A549 (cell line): ENCODE results near the gene STRADA. TPM values are rescaled to one million over a fixed set of nuclear protein-coding genes. Genes with fewer than 3 reads are reported as not detected.

ENCODE experiments used
- ATAC-seq, 2 experiments: fragments of 200-7000 bp in 1 of 2; fragments of >200 bp in 1 of 2; cut with Nextera tagmentation in 1 of 2; cut with Tn5 transposase in 1 of 2; 3 replicates each; pipeline versions ENCODE4 v1.8.0 to v1.9.1; 2018 to 2020; ENCODE audit warnings: mild to moderate bottlenecking in 1 of 2, moderate library complexity in 1 of 2
- CTCF ChIA-PET: fragments of 300-600 bp; sonication (Branson Sonifier 250); formaldehyde crosslinking; extraction: SDS; loops from one replicate; lab custom pipeline; 2021; ENCODE audit warnings: antibody characterized with exemption, inconsistent platforms; lab: Yijun Ruan, JAX
- POLR2A ChIA-PET: fragments of 350-600 bp; formaldehyde crosslinking; extraction: SDS; loops from one replicate; lab custom pipeline; 2021; ENCODE audit warnings: antibody characterized with exemption, inconsistent platforms; lab: Yijun Ruan, JAX
- DNase-seq, 2 experiments: peaks; one replicate each; pipeline versions ENCODE4 v3.0.0 to v3.0.0-alpha.2; 2011 to 2016; ENCODE audit warnings: low read depth in 1 of 2, low spot score in 1 of 2
- FAIRE-seq: peaks from 2 replicates; lab custom pipeline; 2011; peaks lifted over from hg19 to GRCh38; lab: Jason Lieb, UNC
- H3K27ac ChIP-seq, 2 experiments: fragments of >200 bp; sonication (Bioruptor Twin); formaldehyde crosslinking; 3 replicates each; pipeline ENCODE4 v1.5.1; 2016 to 2017
- H3K4me1 ChIP-seq: fragments of >200 bp; sonication (Bioruptor Twin); formaldehyde crosslinking; 3 replicates; pipeline ENCODE4 v1.6.1; 2016
- H3K4me2 ChIP-seq: fragments of >200 bp; sonication (Bioruptor Twin); formaldehyde crosslinking; 3 replicates; pipeline ENCODE4 v1.6.1; 2016
- H3K4me3 ChIP-seq: fragments of >200 bp; sonication (Bioruptor Twin); formaldehyde crosslinking; 3 replicates; pipeline ENCODE4 v1.5.1; 2016
- H3K9me3 ChIP-seq: fragments of >200 bp; sonication (Bioruptor Twin); formaldehyde crosslinking; 3 replicates; pipeline ENCODE4 v1.6.1; 2016
- CEBPB ChIP-seq, 2 experiments: fragments of >200 bp in 1 of 2; sonication (Bioruptor Twin) in 1 of 2; formaldehyde crosslinking in 1 of 2; IDR thresholded peaks; 2 replicates each; pipeline ENCODE4 v1.6.1; 2012 to 2016
- CHD4 ChIP-seq: fragments of 200-600 bp; sonication (generic); IDR thresholded peaks from 2 replicates; pipeline ENCODE4 v1.6.1; 2016; ENCODE audit warnings: antibody characterized with exemption, mild to moderate bottlenecking, borderline replicate concordance
- EHMT2 ChIP-seq: fragments of 200-600 bp; sonication (generic); IDR thresholded peaks from 2 replicates; pipeline ENCODE4 v1.6.1; 2016; ENCODE audit warnings: antibody characterized with exemption, low read depth, mild to moderate bottlenecking, moderate library complexity
- EP300 ChIP-seq, 2 experiments: fragments of >200 bp; sonication (Bioruptor Twin); formaldehyde crosslinking; IDR thresholded peaks; 2 replicates in 1 of 2; 3 replicates in 1 of 2; pipeline ENCODE4 v1.6.1; 2016 to 2017
- FOSB ChIP-seq: fragments of 250-450 bp; sonication (Bioruptor Pico); IDR thresholded peaks from 2 replicates; pipeline ENCODE4 v1.5.0; 2020; ENCODE audit warnings: mild to moderate bottlenecking, moderate library complexity
- FOSL2 ChIP-seq, 2 experiments: fragments of 450-650 bp in 1 of 2; fragments of >200 bp in 1 of 2; sonication (Bioruptor Twin) in 1 of 2; formaldehyde crosslinking; IDR thresholded peaks; 2 replicates each; pipeline versions ENCODE4 v1.5.0 to v1.6.1; 2016 to 2020; ENCODE audit warnings: mild to moderate bottlenecking in 1 of 2, moderate library complexity in 1 of 2
- GATA3 ChIP-seq: IDR thresholded peaks from 2 replicates; pipeline ENCODE4 v1.6.1; 2012; ENCODE audit warnings: borderline replicate concordance
- HOXB5 ChIP-seq: fragments of 250-450 bp; sonication (Bioruptor Pico); IDR thresholded peaks from 2 replicates; pipeline ENCODE4 v1.5.0; 2020; ENCODE audit warnings: mild to moderate bottlenecking, moderate library complexity
- JUN ChIP-seq, 2 experiments: fragments of >200 bp; sonication (Bioruptor Twin); formaldehyde crosslinking; IDR thresholded peaks; 2 replicates in 1 of 2; 3 replicates in 1 of 2; pipeline ENCODE4 v1.6.1; 2016 to 2017
- KDM1A ChIP-seq: fragments of 200-600 bp; sonication (generic); IDR thresholded peaks from 2 replicates; pipeline ENCODE4 v1.6.1; 2016; ENCODE audit warnings: low read depth, mild to moderate bottlenecking
- KDM5A ChIP-seq: fragments of 200-600 bp; sonication (generic); IDR thresholded peaks from 2 replicates; pipeline ENCODE4 v1.6.1; 2016; ENCODE audit warnings: antibody characterized with exemption, mild to moderate bottlenecking
- MAFK ChIP-seq: fragments of 450-650 bp; IDR thresholded peaks from 2 replicates; pipeline ENCODE4 v1.6.1; 2014; ENCODE audit not compliant: partially characterized antibody
- NR3C1 ChIP-seq: fragments of >200 bp; sonication (Bioruptor Twin); formaldehyde crosslinking; IDR thresholded peaks from 3 replicates; pipeline ENCODE4 v1.6.1; 2017
- PHF8 ChIP-seq: fragments of 200-600 bp; sonication (generic); IDR thresholded peaks from 2 replicates; pipeline ENCODE4 v1.6.1; 2016; ENCODE audit warnings: low read depth, mild to moderate bottlenecking, antibody characterized with exemption, moderate library complexity, borderline replicate concordance
- POLR2A ChIP-seq: IDR thresholded peaks from 2 replicates; pipeline ENCODE4 v1.6.1; 2012; ENCODE audit warnings: mild to moderate bottlenecking, low read length
- RAD21 ChIP-seq, 2 experiments: fragments of >200 bp in 1 of 2; sonication (Bioruptor Twin) in 1 of 2; formaldehyde crosslinking in 1 of 2; IDR thresholded peaks in 1 of 2; conservative IDR thresholded peaks in 1 of 2; 2 replicates in 1 of 2; 3 replicates in 1 of 2; pipeline ENCODE4 v1.6.1; 2012 to 2018; ENCODE audit warnings: inconsistent platforms in 1 of 2
- RCOR1 ChIP-seq: fragments of 150-350 bp; IDR thresholded peaks from 2 replicates; pipeline ENCODE4 v1.6.1; 2014; ENCODE audit warnings: antibody characterized with exemption, low read length, low read depth
- SMC3 ChIP-seq: fragments of >200 bp; sonication (Bioruptor Twin); formaldehyde crosslinking; IDR thresholded peaks from 3 replicates; pipeline ENCODE4 v1.6.1; 2018; ENCODE audit warnings: inconsistent platforms
- ZFP36 ChIP-seq: fragments of 450-650 bp; IDR thresholded peaks from 2 replicates; pipeline ENCODE4 v1.6.1; 2014; ENCODE audit warnings: borderline replicate concordance; ENCODE audit not compliant: partially characterized antibody
- ZNF302 ChIP-seq: fragments of 250-450 bp; sonication (Bioruptor Pico); IDR thresholded peaks from 2 replicates; pipeline ENCODE4 v1.9.0; 2021; ENCODE audit warnings: inconsistent platforms, mild to moderate bottlenecking, moderate library complexity
- ZSCAN20 ChIP-seq: fragments of 250-450 bp; sonication (Bioruptor Pico); IDR thresholded peaks from 2 replicates; pipeline ENCODE4 v1.8.0; 2022; ENCODE audit warnings: mild to moderate bottlenecking, moderate library complexity
- WGBS: methylation state at CpG from one replicate; pipeline ENCODE4 v1.1.6; 2017; ENCODE audit errors: missing lambda C conversion rate; 5-methylcytosine and 5-hydroxymethylcytosine counted together
- polyA plus RNA-seq, 4 experiments: library from polyadenylated mRNA; depleted of rRNA in 3 of 4; stranded (reverse); fragments of >200 nt; fragmentation: RNase III in 1 of 4; extraction: RNeasy Plus Mini Kit Qiagen cat#74134 plus additional on column Dnase treatment in 1 of 4; gene quantifications; 2 replicates in 3 of 4; 3 replicates in 1 of 4; pipeline ENCODE4 v1.2.3, GENCODE V29; 2011 to 2017
- TF ChIP-seq, protein P1 (sequence below): fragments of >200 bp; sonication (Bioruptor Twin); formaldehyde crosslinking; IDR thresholded peaks from 2 replicates; pipeline ENCODE4 v1.6.1; 2016
- TF ChIP-seq, protein P2 (sequence below): fragments of 200-600 bp; sonication (generic); IDR thresholded peaks from 2 replicates; pipeline ENCODE4 v1.6.1; 2016; ENCODE audit warnings: antibody characterized with exemption, mild to moderate bottlenecking, moderate library complexity
- TF ChIP-seq, protein P3 (sequence below): fragments of 250-450 bp; sonication (Bioruptor Pico); IDR thresholded peaks from 2 replicates; pipeline ENCODE4 v1.5.0; 2020; ENCODE audit warnings: low read depth, mild to moderate bottlenecking, moderate library complexity
- TF ChIP-seq, protein P4 (sequence below): fragments of 150-350 bp; IDR thresholded peaks from 2 replicates; pipeline ENCODE4 v1.6.1; 2014; ENCODE audit warnings: low read depth, mild to moderate bottlenecking, low read length
- TF ChIP-seq, protein P5 (sequence below): fragments of 450-650 bp; IDR thresholded peaks from 2 replicates; pipeline ENCODE4 v1.6.1; 2014; ENCODE audit warnings: antibody characterized with exemption
- TF ChIP-seq, protein P6 (sequence below): fragments of >200 bp; sonication (Bioruptor Twin); formaldehyde crosslinking; IDR thresholded peaks from 3 replicates; pipeline ENCODE4 v1.6.1; 2016

Gene STRADA
- polyA plus RNA-seq, 2 of the 4 experiments (the other 2 are of a cell fraction): 30.3 to 33.0 TPM

DNA sequence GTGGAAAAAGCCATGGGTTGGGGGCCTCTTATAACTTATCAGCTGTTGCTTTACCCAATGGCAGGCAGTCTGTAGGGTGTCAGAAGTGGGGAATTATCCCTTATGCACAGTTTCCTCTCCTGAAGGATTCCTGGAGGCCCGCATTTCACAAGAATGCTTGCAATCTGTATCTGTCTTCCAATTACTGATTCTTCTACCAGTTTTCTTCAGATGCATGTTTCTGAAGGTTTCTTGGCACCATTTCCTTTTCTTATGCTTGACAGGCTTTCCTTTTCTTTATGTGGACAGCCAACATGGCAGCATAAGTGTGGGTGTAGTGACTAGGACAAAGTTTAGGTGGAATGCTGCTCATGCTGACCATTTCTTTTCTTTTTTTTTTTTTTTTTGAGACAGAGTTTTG, 83.2 kb downstream of the STRADA start (continued):
- no peak for TF ChIP-seq RCOR1
- no peak for TF ChIP-seq EHMT2
- TF ChIP-seq MAFK: no peak
- TF ChIP-seq HOXB5 (CRISPR knock-in tag): no peak
- no peak for TF ChIP-seq ZNF302 (CRISPR knock-in tag)
- TF ChIP-seq POLR2A: no peak

DNA sequence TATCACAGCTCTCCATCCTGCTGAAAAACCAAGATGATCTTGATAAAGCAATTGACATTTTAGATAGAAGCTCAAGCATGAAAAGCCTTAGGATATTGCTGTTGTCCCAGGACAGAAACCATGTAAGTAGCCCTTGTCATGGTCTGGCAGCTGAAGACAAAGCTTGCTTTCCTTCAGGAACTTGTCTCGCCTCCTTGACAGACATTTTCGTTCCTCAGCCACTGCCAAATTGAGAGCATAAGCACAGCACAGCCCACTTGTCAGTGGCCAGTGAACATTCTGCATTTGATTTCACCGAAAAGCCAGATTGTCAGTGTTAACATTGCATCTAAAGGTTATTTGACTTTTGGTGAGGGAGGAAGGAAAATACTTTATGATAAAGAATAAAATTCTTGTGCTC, 83.8 kb downstream of the STRADA start:
- Histone ChIP-seq H3K4me2 (no peak overlapping the region), H3K9me3 (no peaks in the 10 kb centered on the region), H3K27ac (no peak overlapping the region), H3K4me1 (no peaks in the 10 kb centered on the region), H3K4me3 (no peak overlapping the region)
- no peak for TF ChIP-seq EP300 (IDR thresholded peaks at IDR 0.05)
- no peak for TF ChIP-seq EHMT2
- TF ChIP-seq, protein P1, sequence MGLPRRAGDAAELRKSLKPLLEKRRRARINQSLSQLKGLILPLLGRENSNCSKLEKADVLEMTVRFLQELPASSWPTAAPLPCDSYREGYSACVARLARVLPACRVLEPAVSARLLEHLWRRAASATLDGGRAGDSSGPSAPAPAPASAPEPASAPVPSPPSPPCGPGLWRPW: no peak
- no peak for TF ChIP-seq JUN (IDR thresholded peaks at IDR 0.05)
- no peak for TF ChIP-seq SMC3
- no peak for TF ChIP-seq FOSB (CRISPR knock-in tag)
- TF ChIP-seq FOSL2 (IDR thresholded peaks at IDR 0.05): no peak
- no peak for TF ChIP-seq FOSL2 (CRISPR knock-in tag; IDR thresholded peaks at IDR 0.05)
- TF ChIP-seq, protein P2, sequence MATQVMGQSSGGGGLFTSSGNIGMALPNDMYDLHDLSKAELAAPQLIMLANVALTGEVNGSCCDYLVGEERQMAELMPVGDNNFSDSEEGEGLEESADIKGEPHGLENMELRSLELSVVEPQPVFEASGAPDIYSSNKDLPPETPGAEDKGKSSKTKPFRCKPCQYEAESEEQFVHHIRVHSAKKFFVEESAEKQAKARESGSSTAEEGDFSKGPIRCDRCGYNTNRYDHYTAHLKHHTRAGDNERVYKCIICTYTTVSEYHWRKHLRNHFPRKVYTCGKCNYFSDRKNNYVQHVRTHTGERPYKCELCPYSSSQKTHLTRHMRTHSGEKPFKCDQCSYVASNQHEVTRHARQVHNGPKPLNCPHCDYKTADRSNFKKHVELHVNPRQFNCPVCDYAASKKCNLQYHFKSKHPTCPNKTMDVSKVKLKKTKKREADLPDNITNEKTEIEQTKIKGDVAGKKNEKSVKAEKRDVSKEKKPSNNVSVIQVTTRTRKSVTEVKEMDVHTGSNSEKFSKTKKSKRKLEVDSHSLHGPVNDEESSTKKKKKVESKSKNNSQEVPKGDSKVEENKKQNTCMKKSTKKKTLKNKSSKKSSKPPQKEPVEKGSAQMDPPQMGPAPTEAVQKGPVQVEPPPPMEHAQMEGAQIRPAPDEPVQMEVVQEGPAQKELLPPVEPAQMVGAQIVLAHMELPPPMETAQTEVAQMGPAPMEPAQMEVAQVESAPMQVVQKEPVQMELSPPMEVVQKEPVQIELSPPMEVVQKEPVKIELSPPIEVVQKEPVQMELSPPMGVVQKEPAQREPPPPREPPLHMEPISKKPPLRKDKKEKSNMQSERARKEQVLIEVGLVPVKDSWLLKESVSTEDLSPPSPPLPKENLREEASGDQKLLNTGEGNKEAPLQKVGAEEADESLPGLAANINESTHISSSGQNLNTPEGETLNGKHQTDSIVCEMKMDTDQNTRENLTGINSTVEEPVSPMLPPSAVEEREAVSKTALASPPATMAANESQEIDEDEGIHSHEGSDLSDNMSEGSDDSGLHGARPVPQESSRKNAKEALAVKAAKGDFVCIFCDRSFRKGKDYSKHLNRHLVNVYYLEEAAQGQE: no peak
- TF ChIP-seq KDM1A: no peak
- TF ChIP-seq NR3C1: no peak
- TF ChIP-seq RCOR1: no peak
- no peak for TF ChIP-seq HOXB5 (CRISPR knock-in tag)
- TF ChIP-seq, protein P3, sequence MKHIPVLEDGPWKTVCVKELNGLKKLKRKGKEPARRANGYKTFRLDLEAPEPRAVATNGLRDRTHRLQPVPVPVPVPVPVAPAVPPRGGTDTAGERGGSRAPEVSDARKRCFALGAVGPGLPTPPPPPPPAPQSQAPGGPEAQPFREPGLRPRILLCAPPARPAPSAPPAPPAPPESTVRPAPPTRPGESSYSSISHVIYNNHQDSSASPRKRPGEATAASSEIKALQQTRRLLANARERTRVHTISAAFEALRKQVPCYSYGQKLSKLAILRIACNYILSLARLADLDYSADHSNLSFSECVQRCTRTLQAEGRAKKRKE (CRISPR knock-in tag): no peak
- TF ChIP-seq, protein P4, sequence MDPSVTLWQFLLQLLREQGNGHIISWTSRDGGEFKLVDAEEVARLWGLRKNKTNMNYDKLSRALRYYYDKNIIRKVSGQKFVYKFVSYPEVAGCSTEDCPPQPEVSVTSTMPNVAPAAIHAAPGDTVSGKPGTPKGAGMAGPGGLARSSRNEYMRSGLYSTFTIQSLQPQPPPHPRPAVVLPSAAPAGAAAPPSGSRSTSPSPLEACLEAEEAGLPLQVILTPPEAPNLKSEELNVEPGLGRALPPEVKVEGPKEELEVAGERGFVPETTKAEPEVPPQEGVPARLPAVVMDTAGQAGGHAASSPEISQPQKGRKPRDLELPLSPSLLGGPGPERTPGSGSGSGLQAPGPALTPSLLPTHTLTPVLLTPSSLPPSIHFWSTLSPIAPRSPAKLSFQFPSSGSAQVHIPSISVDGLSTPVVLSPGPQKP: no peak
- no peak for TF ChIP-seq POLR2A
- TF ChIP-seq PHF8: no peak
- no peak for TF ChIP-seq GATA3
- FAIRE-seq (no peak), DNase-seq (no peak), ATAC-seq (no peak)
- POLR2A ChIA-PET: no interaction called here
- 82% methylated on average over 3 of the region's 3 CpGs for WGBS
- CTCF ChIA-PET: interaction anchor here (0.7 to 2.4 kb wide), 2 partner anchors 52 to 232 kb away, joined by 3 to 5 read pairs; no protein-coding TSS in a partner anchor

DNA sequence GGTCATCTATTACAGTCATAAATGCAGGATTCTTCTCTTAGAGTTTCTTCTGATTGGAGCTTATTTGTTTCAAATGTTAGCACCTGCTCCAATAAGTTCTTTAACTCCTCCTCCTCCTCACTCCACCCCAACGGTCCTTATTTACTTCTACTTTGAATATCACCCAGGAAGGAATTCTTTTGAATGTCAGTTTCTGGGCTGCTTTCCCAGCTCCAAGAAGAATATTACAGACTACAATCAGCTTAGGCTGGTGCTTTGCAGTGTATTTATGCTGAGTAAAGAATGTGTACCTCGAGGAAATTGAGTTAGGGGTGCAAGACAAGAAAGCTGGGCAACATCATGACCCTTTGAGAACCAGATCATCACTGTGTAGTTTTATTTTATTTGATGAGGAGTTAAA, 88.5 kb downstream of the STRADA start:
- H3K27ac ChIP-seq: no peak overlapping the region
- ATAC-seq (no peak), FAIRE-seq (no peak), DNase-seq (no peak)
- no peaks in the 10 kb centered on the region for H3K9me3 ChIP-seq
- H3K4me1 ChIP-seq: no peaks in the 10 kb centered on the region
- H3K4me2 ChIP-seq: no peak overlapping the region
- TF ChIP-seq CHD4: no peak
- TF ChIP-seq RAD21 (conservative IDR thresholded peaks at IDR 0.05 in 1 of 2, IDR thresholded peaks at IDR 0.05 in 1 of 2): no peak
- TF ChIP-seq NR3C1: no peak
- no peak for TF ChIP-seq CEBPB (IDR thresholded peaks at IDR 0.05)
- TF ChIP-seq EHMT2: no peak
- TF ChIP-seq ZFP36: no peak
- TF ChIP-seq, protein P5, sequence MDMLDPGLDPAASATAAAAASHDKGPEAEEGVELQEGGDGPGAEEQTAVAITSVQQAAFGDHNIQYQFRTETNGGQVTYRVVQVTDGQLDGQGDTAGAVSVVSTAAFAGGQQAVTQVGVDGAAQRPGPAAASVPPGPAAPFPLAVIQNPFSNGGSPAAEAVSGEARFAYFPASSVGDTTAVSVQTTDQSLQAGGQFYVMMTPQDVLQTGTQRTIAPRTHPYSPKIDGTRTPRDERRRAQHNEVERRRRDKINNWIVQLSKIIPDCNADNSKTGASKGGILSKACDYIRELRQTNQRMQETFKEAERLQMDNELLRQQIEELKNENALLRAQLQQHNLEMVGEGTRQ: no peak
- no peak for TF ChIP-seq ZSCAN20 (CRISPR knock-in tag)
- TF ChIP-seq, protein P6, sequence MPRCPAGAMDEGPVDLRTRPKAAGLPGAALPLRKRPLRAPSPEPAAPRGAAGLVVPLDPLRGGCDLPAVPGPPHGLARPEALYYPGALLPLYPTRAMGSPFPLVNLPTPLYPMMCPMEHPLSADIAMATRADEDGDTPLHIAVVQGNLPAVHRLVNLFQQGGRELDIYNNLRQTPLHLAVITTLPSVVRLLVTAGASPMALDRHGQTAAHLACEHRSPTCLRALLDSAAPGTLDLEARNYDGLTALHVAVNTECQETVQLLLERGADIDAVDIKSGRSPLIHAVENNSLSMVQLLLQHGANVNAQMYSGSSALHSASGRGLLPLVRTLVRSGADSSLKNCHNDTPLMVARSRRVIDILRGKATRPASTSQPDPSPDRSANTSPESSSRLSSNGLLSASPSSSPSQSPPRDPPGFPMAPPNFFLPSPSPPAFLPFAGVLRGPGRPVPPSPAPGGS: no peak
- TF ChIP-seq KDM5A: no peak
- POLR2A ChIA-PET: no interaction called here
- CTCF ChIA-PET: interaction anchor here (1.4 kb wide), 1 partner anchor 13 kb away, joined by 4 read pairs; no protein-coding TSS in a partner anchor
- H3K4me3 ChIP-seq: no peak overlapping the region
- 19% methylated on average over 2 of the region's 2 CpGs for WGBS
